Upper lobe of right lung (tissue), 1 donor: Measurements from ENCODE around the gene GET4. TPM values are rescaled to one million over a fixed set of nuclear protein-coding genes. Genes with fewer than 3 reads are reported as not detected.

Experiments
- ATAC-seq: fragments of 200-7000 bp; cut with Tn5 transposase; one replicate; pipeline ENCODE4 v1.9.1; 2020; ENCODE audit warnings: mild to moderate bottlenecking, moderate library complexity
- DNase-seq: peaks from one replicate; pipeline ENCODE4 v3.0.0-alpha.2; 2020
- H3K27ac ChIP-seq: fragments of 200-600 bp; one replicate; pipeline ENCODE4 v1.8.0; 2022
- H3K27me3 ChIP-seq: fragments of 200-600 bp; one replicate; pipeline ENCODE4 v1.8.0; 2022; ENCODE audit warnings: mild to moderate bottlenecking
- H3K36me3 ChIP-seq: fragments of 200-600 bp; one replicate; pipeline ENCODE4 v1.8.0; 2022
- H3K4me1 ChIP-seq: fragments of 200-600 bp; one replicate; pipeline ENCODE4 v1.8.0; 2022
- H3K4me3 ChIP-seq: fragments of 200-600 bp; one replicate; pipeline ENCODE4 v1.8.0; 2022; ENCODE audit warnings: mild to moderate bottlenecking
- H3K9me3 ChIP-seq: fragments of 200-600 bp; one replicate; pipeline ENCODE4 v1.8.0; 2022
- intact Hi-C: fragments of 100-400 bp; cut with DNase I; formaldehyde crosslinking; loops from one replicate; pipeline ENCODE4 v1.11.0; 2022
- total RNA-seq: library from RNA; stranded (reverse); fragmentation: NEBNext Ultra II Directional; extraction: Animal tissue kit (Norgen Biotek cat#: 25700); gene quantifications from one replicate; pipeline ENCODE4 v1.2.1, GENCODE V29; 2021
- TF ChIP-seq, protein P1 (sequence below): fragments of 200-600 bp; IDR thresholded peaks from one replicate; pipeline ENCODE4 v1.8.0; 2022; ENCODE audit warnings: antibody characterized with exemption
- donor health status: DM: no; HTN: yes; CAD: no; lungs with severe emphysema.

The GET4 gene
- total RNA-seq, 1 donor from 2014 or later: 35.1 TPM

GRCh38 chr7:874031-874749, 2.2 kb upstream of the GET4 start:
- intact Hi-C loops: no loop called here
- Histone ChIP-seq H3K27ac (peak overlapping the region; percentile 52), H3K4me1 (peaks cover 31% of the 10 kb centered on the region), H3K9me3 (no peaks in the 10 kb centered on the region), H3K27me3 (no peaks in the 10 kb centered on the region), H3K36me3 (peaks cover 37% of the 10 kb centered on the region), H3K4me3 (no peak overlapping the region)
- TF ChIP-seq, protein P1, sequence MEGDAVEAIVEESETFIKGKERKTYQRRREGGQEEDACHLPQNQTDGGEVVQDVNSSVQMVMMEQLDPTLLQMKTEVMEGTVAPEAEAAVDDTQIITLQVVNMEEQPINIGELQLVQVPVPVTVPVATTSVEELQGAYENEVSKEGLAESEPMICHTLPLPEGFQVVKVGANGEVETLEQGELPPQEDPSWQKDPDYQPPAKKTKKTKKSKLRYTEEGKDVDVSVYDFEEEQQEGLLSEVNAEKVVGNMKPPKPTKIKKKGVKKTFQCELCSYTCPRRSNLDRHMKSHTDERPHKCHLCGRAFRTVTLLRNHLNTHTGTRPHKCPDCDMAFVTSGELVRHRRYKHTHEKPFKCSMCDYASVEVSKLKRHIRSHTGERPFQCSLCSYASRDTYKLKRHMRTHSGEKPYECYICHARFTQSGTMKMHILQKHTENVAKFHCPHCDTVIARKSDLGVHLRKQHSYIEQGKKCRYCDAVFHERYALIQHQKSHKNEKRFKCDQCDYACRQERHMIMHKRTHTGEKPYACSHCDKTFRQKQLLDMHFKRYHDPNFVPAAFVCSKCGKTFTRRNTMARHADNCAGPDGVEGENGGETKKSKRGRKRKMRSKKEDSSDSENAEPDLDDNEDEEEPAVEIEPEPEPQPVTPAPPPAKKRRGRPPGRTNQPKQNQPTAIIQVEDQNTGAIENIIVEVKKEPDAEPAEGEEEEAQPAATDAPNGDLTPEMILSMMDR: no peak
- DNase-seq (no peak), ATAC-seq (no peak)

GRCh38 chr7:875051-875450, 1.3 kb upstream of the GET4 start:
- peaks cover 29% of the 10 kb centered on the region for H3K36me3 ChIP-seq
- H3K27me3 ChIP-seq: no peaks in the 10 kb centered on the region
- no peak overlapping the region for H3K4me3 ChIP-seq
- no peak overlapping the region for H3K27ac ChIP-seq
- ATAC-seq (no peak), DNase-seq (no peak)
- peaks cover 32% of the 10 kb centered on the region for H3K4me1 ChIP-seq
- intact Hi-C loops: loop anchor here (5.0 kb wide), 1 partner anchor 88 kb away; no protein-coding TSS in a partner anchor
- TF ChIP-seq, protein P1: no peak
- H3K9me3 ChIP-seq: no peaks in the 10 kb centered on the region

GRCh38 chr7:875476-876076, 778 bp upstream of the GET4 start:
- intact Hi-C loops: loop anchor here (5.0 kb wide), 1 partner anchor 88 kb away; no protein-coding TSS in a partner anchor
- DNase-seq (no peak), ATAC-seq (no peak)
- peaks cover 23% of the 10 kb centered on the region for H3K36me3 ChIP-seq
- TF ChIP-seq, protein P1: no peak
- no peaks in the 10 kb centered on the region for H3K27me3 ChIP-seq
- H3K9me3 ChIP-seq: no peaks in the 10 kb centered on the region
- H3K4me1 ChIP-seq: peaks cover 32% of the 10 kb centered on the region
- H3K4me3 ChIP-seq: peak overlapping the region; percentile 54
- peak overlapping the region; percentile 88 for H3K27ac ChIP-seq

- DNase-seq (no peak), ATAC-seq (peak; percentile 8)
- TF ChIP-seq, protein P1: no peak
These were observed 588 bp downstream of the GET4 start for GRCh38 chr7:876972-877311.

GRCh38 chr7:877312-878232, 1.2 kb downstream of the GET4 start:
- H3K27ac ChIP-seq: peak overlapping the region; percentile 80
- peak; percentile 77 for DNase-seq
- no peaks in the 10 kb centered on the region for H3K27me3 ChIP-seq
- peaks cover 32% of the 10 kb centered on the region for H3K4me1 ChIP-seq
- TF ChIP-seq, protein P1: no peak
- intact Hi-C loops: loop anchor here (5.0 kb wide), 1 partner anchor 90 kb away; no protein-coding TSS in a partner anchor
- peak overlapping the region; percentile 71 for H3K4me3 ChIP-seq
- H3K36me3 ChIP-seq: peaks cover 3% of the 10 kb centered on the region
- H3K9me3 ChIP-seq: no peaks in the 10 kb centered on the region
- ATAC-seq: peak; percentile 4

More at GRCh38 chr7:876972-877311, 588 bp downstream of the GET4 start:
- Histone ChIP-seq H3K4me3 (peak overlapping the region; percentile 71), H3K27ac (peak overlapping the region; percentile 80), H3K36me3 (peaks cover 10% of the 10 kb centered on the region), H3K4me1 (peaks cover 32% of the 10 kb centered on the region), H3K27me3 (no peaks in the 10 kb centered on the region), H3K9me3 (no peaks in the 10 kb centered on the region)
- intact Hi-C loops: loop anchor here (5.0 kb wide), 1 partner anchor 90 kb away; no protein-coding TSS in a partner anchor
